ENCODE results near the gene HSPB2. TPM values are rescaled to one million over a fixed set of nuclear protein-coding genes. Genes with fewer than 3 reads are reported as not detected.

Gene HSPB2
- total RNA-seq, 1 donor from 2014 or later: 36.5 TPM

DNA sequence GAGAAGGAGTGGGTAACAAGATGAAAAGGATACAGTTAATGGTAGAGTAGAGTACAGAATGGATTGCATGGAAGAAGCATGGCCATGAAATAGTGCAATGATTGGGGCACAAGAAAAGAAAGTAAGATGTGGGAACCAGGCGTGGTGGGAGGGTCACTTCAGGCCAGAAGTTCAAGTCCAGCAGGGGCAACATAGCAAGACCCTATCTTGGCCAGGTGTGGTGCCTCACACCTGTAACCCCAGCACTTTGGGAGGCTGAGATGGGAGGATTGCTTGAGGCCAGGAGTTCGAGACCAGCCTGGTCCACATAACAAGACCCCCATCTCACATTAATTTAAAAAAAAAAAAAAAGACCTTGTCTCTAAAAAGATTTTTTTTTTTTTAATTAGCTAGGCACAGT lies 4.8 kb downstream of the HSPB2 start:
- intact Hi-C loops (cut with micrococcal nuclease): no loop called here
- no peak for DNase-seq
- Histone ChIP-seq H3K4me3 (no peak overlapping the region), H3K36me3 (no peaks in the 10 kb centered on the region), H3K4me1 (peaks cover 62% of the 10 kb centered on the region), H3K9me3 (replicated peaks) (no peaks in the 10 kb centered on the region), H3K27ac (replicated peaks) (no peak overlapping the region), H3K27me3 (ENCODE audit: low read depth) (peaks cover 12% of the 10 kb centered on the region)
- no peak for TF ChIP-seq CTCF (IDR thresholded peaks at IDR 0.05; ENCODE audit: borderline replicate concordance)

DNA sequence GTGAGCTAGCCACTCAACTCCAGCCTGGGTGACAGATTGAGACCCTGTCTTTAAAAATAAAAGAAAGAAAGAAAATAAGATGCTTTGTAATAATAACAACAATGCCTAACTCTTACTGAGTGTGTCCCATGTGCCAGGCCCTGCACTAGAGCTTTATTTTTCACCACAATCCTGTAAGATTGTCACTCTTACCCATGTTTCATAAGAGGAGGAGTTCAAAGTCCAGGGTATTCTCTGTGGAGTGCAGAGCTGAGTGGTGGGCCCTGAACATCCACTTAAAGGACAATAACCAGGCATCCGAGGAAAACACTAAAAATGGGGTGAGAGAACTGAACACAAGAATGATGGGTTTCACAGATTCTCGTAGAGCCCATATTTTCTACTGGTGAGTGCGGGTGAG lies 5.3 kb downstream of the HSPB2 start:
- Histone ChIP-seq H3K9me3 (replicated peaks) (no peaks in the 10 kb centered on the region), H3K27me3 (ENCODE audit: low read depth) (peaks cover 8% of the 10 kb centered on the region), H3K4me3 (no peak overlapping the region), H3K4me1 (peaks cover 62% of the 10 kb centered on the region), H3K27ac (replicated peaks) (peak overlapping the region; percentile 75), H3K36me3 (no peaks in the 10 kb centered on the region)
- intact Hi-C loops (cut with micrococcal nuclease): no loop called here
- no peak for DNase-seq
- no peak for TF ChIP-seq CTCF (IDR thresholded peaks at IDR 0.05; ENCODE audit: borderline replicate concordance)

DNA sequence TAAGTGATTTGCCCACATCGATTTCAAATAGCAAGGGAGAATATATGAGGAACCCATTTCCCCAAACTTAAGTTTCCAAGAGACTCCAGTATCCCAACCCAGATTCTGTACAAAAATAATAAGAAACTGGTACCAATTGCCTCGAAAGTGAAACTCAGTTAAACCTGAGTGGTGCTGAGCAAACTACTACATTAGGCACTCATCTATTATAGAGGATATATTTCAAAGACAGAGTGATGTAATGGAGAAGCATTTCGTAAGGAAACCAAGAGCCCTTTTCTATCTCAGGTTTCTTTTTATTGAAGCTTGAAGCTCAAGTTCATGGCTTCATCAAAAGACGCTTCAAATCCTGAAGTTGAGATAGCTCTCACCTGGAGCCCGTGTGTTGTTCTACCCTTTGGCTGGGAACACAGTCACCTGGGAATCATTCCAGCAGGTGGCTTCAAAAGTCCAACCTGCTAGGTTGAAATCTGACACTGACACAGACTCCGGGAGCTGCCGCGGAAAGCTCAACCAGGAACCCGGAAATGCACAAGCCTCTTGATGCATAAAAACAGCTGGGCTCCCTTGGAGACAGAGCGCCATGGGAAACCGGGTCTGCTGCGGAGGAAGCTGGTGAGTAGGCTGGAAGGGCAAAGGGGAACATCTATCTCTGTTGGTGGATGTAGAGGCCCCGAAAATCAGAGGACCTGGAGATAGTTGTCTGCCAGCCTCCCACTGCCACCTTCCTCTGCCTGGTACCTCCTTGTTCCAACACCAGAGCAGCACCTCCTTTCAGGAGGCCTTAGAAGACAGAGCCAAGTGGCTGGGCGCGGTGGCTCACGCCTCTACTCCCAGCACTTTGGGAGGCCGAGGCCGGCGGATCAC lies 6.1 kb downstream of the HSPB2 start, which contains the start of gene C11orf52:
TSS of gene C11orf52 (plus strand) at position 524 of the 867 bp plus-strand sequence. CDS start at position 584, 60 bp downstream.
- H3K27ac ChIP-seq (replicated peaks): peak within 1 kb of the TSS; percentile 75
- no peak for TF ChIP-seq CTCF (IDR thresholded peaks at IDR 0.05; ENCODE audit: borderline replicate concordance)
- intact Hi-C loops (cut with micrococcal nuclease): no loop called here
- peaks cover 3% of the 10 kb centered on the region for H3K27me3 ChIP-seq (ENCODE audit: low read depth)
- H3K4me1 ChIP-seq: peaks cover 65% of the 10 kb centered on the region
- no peaks in the 10 kb centered on the region for H3K36me3 ChIP-seq
- no peak for DNase-seq
- H3K9me3 ChIP-seq (replicated peaks): no peaks in the 10 kb centered on the region
- H3K4me3 ChIP-seq: peak within 1 kb of the TSS; percentile 28

DNA sequence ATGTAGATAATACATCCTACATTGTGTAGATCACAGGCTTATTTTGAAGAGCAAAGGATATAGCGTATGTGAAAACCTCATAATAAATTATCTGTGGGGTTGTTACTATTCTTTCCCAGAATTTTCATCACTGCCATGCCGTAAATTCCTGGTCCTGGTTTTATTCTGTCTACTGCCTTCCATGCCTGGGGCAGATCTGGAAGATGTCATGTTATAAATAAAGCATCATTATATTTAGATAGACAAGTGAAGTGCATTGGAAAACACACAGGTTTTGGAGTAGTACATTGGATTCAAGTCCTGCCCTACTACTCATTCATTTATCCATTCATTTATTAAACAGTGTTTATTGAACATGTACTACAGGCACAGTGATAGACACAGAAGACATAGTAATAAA lies 8.4 kb downstream of the HSPB2 start:
- intact Hi-C loops (cut with micrococcal nuclease): no loop called here
- Histone ChIP-seq H3K27ac (replicated peaks) (peak overlapping the region; percentile 24), H3K4me3 (no peak overlapping the region), H3K27me3 (ENCODE audit: low read depth) (no peaks in the 10 kb centered on the region), H3K36me3 (no peaks in the 10 kb centered on the region), H3K4me1 (peaks cover 72% of the 10 kb centered on the region), H3K9me3 (replicated peaks) (no peaks in the 10 kb centered on the region)
- TF ChIP-seq CTCF (IDR thresholded peaks at IDR 0.05; ENCODE audit: borderline replicate concordance): no peak
- DNase-seq: no peak

DNA sequence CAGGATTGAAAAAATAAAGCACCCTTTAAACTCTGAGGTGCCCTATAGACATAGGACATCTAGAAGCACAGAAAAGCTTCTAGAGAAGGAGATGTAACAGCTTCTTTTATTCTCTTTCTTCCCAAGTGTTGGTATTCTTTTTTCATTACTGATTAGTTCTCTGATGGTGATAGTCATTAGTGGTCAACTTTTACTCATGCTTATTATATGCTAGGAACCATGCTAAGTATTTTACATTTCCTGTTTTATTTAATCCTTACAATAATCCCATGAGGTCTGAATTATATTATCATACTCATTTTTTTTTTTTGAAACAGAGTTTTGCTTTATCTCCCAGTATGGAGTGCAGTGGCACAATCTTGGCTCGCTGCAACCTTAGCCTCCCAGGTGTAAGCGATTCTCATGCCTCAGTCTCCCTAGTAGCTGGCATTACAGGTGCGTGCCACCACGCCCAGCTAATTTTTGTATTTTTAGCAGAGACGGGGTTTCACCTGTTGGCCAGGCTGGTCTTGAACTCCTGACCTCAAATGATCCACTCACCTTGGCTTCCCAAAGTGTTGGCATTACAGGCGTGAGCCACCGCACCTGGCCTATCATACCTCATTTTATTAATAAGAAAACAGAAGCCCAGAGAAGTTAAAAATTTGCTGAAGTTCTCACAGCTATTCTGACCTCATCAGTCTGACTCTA lies 9.2 kb downstream of the HSPB2 start:
- Histone ChIP-seq H3K4me3 (no peak overlapping the region), H3K27me3 (ENCODE audit: low read depth) (no peaks in the 10 kb centered on the region), H3K27ac (replicated peaks) (peak overlapping the region; percentile 95), H3K9me3 (replicated peaks) (no peaks in the 10 kb centered on the region), H3K36me3 (no peaks in the 10 kb centered on the region), H3K4me1 (peaks cover 79% of the 10 kb centered on the region)
- no peak for TF ChIP-seq CTCF (IDR thresholded peaks at IDR 0.05; ENCODE audit: borderline replicate concordance)
- intact Hi-C loops (cut with micrococcal nuclease): no loop called here
- DNase-seq: no peak

All from left ventricle myocardium inferior (tissue), 1 donor.